Neural progenitor cell (in vitro differentiated cells): Measurements from ENCODE around the gene RRN3. TPM values are rescaled to one million over a fixed set of nuclear protein-coding genes. Genes with fewer than 3 reads are reported as not detected.

ENCODE experiments used
- microRNA counts: library from miRNA; unstranded; fragments of <30 nt; microRNA quantifications from one replicate; lab custom pipeline; 2016
- microRNA-seq: library from miRNA; unstranded; fragments of <30 nt; microRNA quantifications from one replicate; pipeline ENCODE4, GENCODE V29; 2016
- small RNA-seq: library from RNA; depleted of rRNA; stranded (forward); fragments of <200 nt; gene quantifications from one replicate; pipeline ENCODE3, GENCODE V24; 2015
- total RNA-seq: library from RNA; depleted of rRNA; stranded (reverse); fragments of >200 nt; gene quantifications from 2 replicates; pipeline ENCODE4 v1.2.3, GENCODE V29; 2015; ENCODE audit warnings: low replicate concordance

RRN3 gene
- total RNA-seq, 1 donor from 2014 or later, result 39.1 TPM

MicroRNAs encoded within 50 kb of the gene (microRNA counts, 767-probe panel; counts per million panel counts)
- 460 counts per million, percentile 90 among the panel's probes with 10 or more counts for microRNA hsa-miR-1972 (lab: Ali Mortazavi, UCI)

Small RNA genes within 50 kb of the gene (microRNA-seq; reads per million reads assigned to microRNA genes)
- not detected for gene MIR1972-1
- not detected for gene MIR6511B2

Small RNA genes within 50 kb of the gene (small RNA-seq; reads per million reads assigned to genes)
- not detected for gene MIR1972-1

Other genes with a start within 250 kb of the RRN3 start
- 66.7 and 75.0 TPM in 2 replicates for gene NPIPA1, start 156.8 kb downstream of the RRN3 start, total RNA-seq
- gene PDXDC1, start 119.2 kb downstream of the RRN3 start, total RNA-seq, result 68.8 and 69.1 TPM in 2 replicates
- gene NTAN1, start 38.2 kb downstream of the RRN3 start, total RNA-seq, result 49.2 and 86.0 TPM in 2 replicates